GM12873 (cell line): ENCODE data around the gene CPA1.

Experiments used
- TF ChIP-seq, protein P1 (sequence below): IDR thresholded peaks from 2 replicates; pipeline ENCODE4 v1.5.1; 2012; ENCODE audit warnings: low read depth, mild to moderate bottlenecking, moderate library complexity, low read length, control low read depth; ENCODE audit not compliant: insufficient read depth; ENCODE audit errors: missing control alignments

The CPA1 gene

DNA sequence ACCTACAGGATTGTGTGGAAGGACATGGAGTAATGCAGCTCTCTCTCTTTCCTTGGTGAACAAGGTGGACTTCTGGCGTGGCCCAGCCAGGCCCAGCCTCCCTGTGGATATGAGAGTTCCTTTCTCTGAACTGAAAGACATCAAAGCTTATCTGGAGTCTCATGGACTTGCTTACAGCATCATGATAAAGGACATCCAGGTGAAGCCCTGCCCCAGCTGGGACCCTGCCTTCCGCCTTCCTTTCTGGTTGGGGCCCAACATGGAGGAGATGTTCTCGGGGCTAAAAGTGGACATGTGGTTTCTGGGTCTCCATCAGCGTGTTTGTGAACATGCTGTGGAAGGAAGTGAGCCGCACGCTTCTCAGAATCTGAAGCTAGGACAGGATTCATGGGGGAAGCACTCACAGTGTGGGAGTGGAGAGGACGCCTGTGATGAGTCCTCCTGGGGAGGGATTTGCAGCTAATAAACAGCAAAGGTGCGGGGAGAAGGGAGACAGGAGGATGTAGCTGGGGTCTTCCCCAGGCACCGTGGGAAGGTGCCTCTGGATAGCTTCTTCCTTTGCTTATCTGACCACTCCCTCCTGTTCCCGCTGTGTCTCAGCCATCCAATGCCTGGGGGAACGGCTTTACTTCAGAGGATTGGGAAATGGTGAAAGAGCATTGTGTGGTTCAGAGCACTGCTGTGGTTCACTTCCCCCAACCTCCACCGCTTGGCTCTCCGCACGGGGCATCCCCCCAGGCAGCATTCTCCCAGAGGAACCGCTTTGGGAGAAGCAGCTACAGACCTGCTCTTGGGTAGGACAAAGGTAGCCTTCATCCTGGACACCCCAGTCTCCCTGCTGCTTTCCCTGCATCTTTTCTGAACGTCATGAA, 30.1 kb upstream of the CPA1 start:
- TF ChIP-seq, protein P1, sequence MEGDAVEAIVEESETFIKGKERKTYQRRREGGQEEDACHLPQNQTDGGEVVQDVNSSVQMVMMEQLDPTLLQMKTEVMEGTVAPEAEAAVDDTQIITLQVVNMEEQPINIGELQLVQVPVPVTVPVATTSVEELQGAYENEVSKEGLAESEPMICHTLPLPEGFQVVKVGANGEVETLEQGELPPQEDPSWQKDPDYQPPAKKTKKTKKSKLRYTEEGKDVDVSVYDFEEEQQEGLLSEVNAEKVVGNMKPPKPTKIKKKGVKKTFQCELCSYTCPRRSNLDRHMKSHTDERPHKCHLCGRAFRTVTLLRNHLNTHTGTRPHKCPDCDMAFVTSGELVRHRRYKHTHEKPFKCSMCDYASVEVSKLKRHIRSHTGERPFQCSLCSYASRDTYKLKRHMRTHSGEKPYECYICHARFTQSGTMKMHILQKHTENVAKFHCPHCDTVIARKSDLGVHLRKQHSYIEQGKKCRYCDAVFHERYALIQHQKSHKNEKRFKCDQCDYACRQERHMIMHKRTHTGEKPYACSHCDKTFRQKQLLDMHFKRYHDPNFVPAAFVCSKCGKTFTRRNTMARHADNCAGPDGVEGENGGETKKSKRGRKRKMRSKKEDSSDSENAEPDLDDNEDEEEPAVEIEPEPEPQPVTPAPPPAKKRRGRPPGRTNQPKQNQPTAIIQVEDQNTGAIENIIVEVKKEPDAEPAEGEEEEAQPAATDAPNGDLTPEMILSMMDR, result no peak

DNA sequence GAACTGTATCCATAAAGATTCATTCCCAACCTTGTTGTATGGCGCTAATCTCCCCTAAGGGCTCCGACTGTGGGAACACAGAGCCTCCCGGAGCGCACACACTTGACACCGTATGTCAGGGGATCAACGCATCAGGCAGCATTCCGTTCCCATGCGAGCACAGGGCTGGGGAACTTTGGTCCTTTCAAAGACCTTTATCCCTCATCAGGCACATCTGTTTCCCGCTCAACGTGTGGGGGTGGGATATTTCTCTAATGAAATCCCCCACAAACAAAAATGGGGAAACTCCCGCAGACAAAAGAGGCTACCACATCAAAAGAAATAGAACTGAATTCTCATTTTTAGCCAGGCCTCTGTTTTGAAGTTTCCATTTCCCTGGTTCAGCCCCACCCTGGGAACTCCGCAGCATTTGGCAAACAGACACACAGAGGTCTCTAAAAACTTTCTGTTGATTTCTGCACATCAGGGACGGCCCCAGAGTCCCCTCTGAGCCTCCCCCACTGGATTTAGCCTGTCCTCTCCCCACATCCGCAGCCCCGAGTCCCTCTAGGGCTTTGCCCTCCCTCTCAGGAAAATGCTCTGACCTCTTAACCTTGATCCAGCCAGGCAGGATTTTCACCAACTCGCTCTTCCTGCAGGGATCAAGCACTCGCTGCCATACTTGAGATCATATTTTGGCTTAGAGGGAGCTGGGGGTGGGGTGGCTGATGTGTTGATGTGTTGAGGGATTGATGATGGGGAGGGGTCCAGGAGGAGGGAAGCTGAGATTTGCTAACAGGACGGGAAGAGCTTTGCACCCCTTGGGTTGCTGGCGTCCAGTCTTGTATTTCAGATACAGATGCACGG, 29.1 kb upstream of the CPA1 start:
- TF ChIP-seq, protein P1, result no peak

DNA sequence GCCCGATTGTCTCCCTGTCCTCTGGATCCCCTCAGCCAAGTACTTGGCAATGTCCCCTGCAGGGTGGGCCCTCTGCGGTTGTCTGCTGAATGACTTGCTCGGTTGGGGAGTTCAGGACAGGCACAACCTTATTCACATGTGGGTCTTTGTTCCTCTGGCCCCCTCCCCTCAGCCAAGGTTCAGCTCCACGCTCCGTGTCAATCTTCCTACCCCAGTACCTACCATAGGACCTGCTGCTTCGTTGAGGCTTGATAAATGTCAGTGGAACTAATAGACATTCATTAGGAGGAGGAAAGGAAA, 28.6 kb upstream of the CPA1 start:
- TF ChIP-seq, protein P1, result no peak

DNA sequence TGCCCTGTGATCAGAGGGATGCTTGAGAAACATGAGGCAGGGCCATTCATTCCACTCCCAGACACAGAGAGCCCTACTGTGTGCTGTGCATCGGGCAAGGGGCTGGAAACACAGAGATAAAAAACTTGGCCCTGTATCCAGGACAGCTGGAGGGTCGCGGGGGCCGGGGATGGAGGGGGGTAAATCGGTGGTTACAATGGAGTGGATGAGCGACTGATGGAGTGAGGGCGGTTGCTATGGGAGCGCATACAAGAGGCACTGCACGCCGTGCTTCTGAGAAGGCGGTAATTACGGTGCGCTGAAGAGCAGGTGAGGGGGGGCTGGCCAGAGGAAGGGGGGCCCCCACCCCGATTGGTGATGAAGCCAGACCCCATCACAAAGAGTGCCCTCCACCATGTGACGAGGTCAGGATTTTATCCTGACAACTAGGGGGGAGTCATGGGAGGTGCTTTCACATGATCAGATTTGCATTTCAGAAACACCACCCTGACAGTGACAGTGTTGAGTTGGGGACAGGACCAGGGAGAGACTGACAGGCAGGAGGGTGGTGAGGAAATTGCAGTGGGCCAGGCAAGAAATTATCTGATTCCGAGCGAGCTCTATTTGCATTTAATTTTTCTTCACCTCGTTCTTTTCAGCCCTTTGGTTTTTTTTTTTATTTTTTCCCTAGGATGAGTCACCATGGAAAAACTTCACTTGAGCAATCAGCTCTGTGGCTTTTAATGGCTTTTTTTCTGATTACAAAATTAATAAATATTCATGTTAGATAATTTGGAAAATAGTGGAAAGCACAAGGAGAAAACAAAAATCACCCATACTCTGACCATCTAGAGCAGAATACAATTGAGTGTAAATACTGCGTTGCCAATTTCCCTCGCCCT, 27.9 kb upstream of the CPA1 start:
- TF ChIP-seq, protein P1, result no peak

DNA sequence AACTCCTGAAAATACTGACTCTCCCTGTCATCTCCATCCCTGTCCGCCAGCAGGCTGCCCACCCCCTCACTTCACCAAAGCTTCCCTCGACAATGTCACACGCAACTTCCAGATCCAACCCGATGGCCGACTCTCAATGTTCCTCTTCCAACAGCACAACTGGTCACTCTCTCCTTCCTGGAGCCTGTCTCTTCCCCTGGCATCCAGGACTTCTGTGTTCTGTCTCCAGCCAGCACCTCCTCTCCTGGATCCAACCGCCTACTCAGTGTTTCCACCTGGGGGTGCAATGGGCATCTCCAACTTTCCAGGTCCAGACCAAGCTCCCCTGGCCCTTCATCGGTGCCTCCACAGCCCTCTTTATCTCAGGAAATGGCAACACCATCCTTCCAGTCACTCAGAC, 27.1 kb upstream of the CPA1 start:
- TF ChIP-seq, protein P1, result no peak

DNA sequence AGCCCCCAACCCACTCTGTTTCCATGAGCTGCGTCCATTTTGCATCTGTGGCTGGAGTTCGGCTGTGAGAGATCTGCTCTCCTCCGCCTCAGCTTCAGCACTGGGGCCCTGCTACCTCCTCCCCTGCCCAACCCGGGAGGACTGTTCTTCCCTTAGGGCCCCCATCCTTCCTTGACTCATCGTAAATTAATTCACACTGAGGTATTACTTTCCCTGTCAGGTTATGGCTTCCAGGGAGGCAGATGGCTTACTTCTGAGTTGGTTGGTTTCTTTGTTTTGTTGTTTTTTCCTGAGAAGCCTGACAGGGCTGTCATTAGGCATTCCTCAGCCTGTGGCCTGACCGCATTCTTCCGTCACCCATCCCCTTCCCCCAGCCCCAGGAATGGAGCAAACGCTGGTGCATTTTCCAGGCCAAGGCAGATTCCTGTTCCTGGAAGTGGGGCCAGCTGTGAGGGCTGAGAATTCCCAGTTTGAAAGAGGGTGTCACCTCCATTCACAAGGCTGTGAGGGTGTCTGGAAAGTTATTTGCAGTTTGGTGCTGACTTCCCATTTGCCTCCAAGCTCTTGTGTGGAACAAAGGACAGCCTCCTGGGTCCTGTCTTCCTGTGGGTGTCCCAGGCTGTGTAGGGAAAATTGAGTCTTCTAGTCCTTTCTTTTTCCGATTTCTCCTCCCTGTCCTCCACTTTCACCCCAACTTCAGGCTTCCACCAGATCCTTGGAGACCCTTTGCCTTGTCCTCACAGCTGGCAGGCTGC, 24.0 kb upstream of the CPA1 start:
- TF ChIP-seq, protein P1, result no peak
